Naive B cell (primary cell): ENCODE measurements around the gene C11orf65. TPM values are rescaled to one million over a fixed set of nuclear protein-coding genes. Genes with fewer than 3 reads are reported as not detected.
"Not testable (repeated sequence)": the region's sequence is repeated elsewhere in the genome, so short reads cannot be mapped to it uniquely, and the experiment has no call there.

Experiments used
- ATAC-seq, 2 donors: fragments of 150-1000 bp; cut with Tn5 transposase; 2 replicates each; pipeline ENCODE4 v1.10.0; 2021; ENCODE audit warnings: low read depth in 2 of 2, mild to moderate bottlenecking in 2 of 2, moderate library complexity in 2 of 2
- DNase-seq: peaks from one replicate; pipeline ENCODE4 v3.0.0; 2022
- H3K27ac Mint-ChIP-seq, 6 donors: one replicate each; pipeline ENCODE4 v1.8.0; 2020 to 2022; ENCODE audit warnings: mild to moderate bottlenecking in 6 of 6, mixed read lengths in 6 of 6, moderate library complexity in 5 of 6, inconsistent platforms in 2 of 6
- H3K27me3 Mint-ChIP-seq, 3 donors: one replicate each; pipeline ENCODE4 v1.8.0; 2021 to 2022; ENCODE audit warnings: mixed read lengths in 3 of 3, mild to moderate bottlenecking in 1 of 3
- H3K36me3 Mint-ChIP-seq, 2 donors: one replicate each; pipeline ENCODE4 v1.8.0; 2020 to 2022; ENCODE audit warnings: mixed read lengths in 2 of 2, inconsistent platforms in 1 of 2, mild to moderate bottlenecking in 1 of 2
- H3K4me1 Mint-ChIP-seq, 3 donors: one replicate each; pipeline ENCODE4 v1.8.0; 2020 to 2022; ENCODE audit warnings: mixed read lengths in 3 of 3, inconsistent platforms in 1 of 3, mild to moderate bottlenecking in 1 of 3, moderate library complexity in 1 of 3
- H3K4me3 Mint-ChIP-seq, 8 donors: one replicate each; pipeline ENCODE4 v1.8.0; 2020 to 2022; ENCODE audit warnings: mild to moderate bottlenecking in 8 of 8, mixed read lengths in 8 of 8, moderate library complexity in 8 of 8, inconsistent platforms in 2 of 8
- H3K9me3 Mint-ChIP-seq, 7 donors: one replicate each; pipeline ENCODE4 v1.8.0; 2020 to 2022; ENCODE audit warnings: mixed read lengths in 7 of 7, mild to moderate bottlenecking in 5 of 7, inconsistent platforms in 2 of 7, moderate library complexity in 1 of 7
- polyA plus RNA-seq, 6 donors: library from polyadenylated mRNA; unstranded; fragments of 300-500 nt; fragmentation: Illumina TruSeq; gene quantifications; one replicate each; pipeline ENCODE4 v1.2.3, GENCODE V29; 2021; ENCODE audit warnings: low read depth in 6 of 6

The C11orf65 gene
- polyA plus RNA-seq, 6 donors from 2014 or later: 0.48 to 2.4 (median 1.8) TPM; not detected in 1

- DNase-seq (no peak), ATAC-seq (no peak)
- Mint-ChIP-seq H3K9me3 (no peaks in the 10 kb centered on the region), H3K4me1 (peaks cover 13 to 21% (median 14%) of the 10 kb centered on the region in 3 donors), H3K36me3 (no peaks in the 10 kb centered on the region), H3K27me3 (no peaks in the 10 kb centered on the region), H3K27ac (peak overlapping the region; percentile 30 to 99 (median 96)), H3K4me3 (peak overlapping the region in 7 of 8 donors; percentile 95 to 100 (median 99))
Observed at GRCh38 chr11:108496643-108497256, 29.4 kb upstream of the C11orf65 start.

- Mint-ChIP-seq H3K4me3 (peak overlapping the region in 1 of 8 donors; percentile 55), H3K27me3 (no peaks in the 10 kb centered on the region), H3K4me1 (peaks cover 13 to 21% (median 14%) of the 10 kb centered on the region in 3 donors), H3K9me3 (no peaks in the 10 kb centered on the region), H3K36me3 (no peaks in the 10 kb centered on the region), H3K27ac (peak overlapping the region in 1 of 6 donors; percentile 84)
- ATAC-seq (no peak), DNase-seq (no peak)
Observed at GRCh38 chr11:108495326-108495725, 28.0 kb upstream of the C11orf65 start.

DNA sequence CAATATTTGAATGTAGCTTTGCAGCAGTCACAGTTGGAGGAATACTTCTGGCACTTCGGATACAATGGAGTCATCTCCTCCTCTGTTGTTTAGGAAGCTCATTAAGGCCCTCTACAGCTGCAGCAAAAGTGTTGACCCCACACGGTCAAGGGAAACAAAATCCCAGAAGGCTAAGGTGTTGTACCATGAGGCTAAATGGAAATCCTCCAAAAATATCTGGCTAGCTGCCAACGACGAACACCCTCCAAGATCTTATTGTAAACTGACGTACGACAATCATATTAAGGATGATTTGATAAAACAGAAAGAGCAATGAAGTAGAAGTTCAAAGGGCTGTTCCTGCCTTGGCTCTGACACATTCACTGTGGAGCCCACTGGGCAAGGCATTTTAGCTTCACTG, 26.9 kb upstream of the C11orf65 start:
- Mint-ChIP-seq H3K4me3 (peak overlapping the region in 1 of 8 donors; percentile 55), H3K36me3 (peaks cover 0 to 4% of the 10 kb centered on the region in 2 donors), H3K27ac (peak overlapping the region in 1 of 6 donors; percentile 36), H3K9me3 (no peaks in the 10 kb centered on the region), H3K27me3 (no peaks in the 10 kb centered on the region), H3K4me1 (peaks cover 13 to 21% (median 14%) of the 10 kb centered on the region in 3 donors)
- ATAC-seq: no peak
- DNase-seq: no peak

DNA sequence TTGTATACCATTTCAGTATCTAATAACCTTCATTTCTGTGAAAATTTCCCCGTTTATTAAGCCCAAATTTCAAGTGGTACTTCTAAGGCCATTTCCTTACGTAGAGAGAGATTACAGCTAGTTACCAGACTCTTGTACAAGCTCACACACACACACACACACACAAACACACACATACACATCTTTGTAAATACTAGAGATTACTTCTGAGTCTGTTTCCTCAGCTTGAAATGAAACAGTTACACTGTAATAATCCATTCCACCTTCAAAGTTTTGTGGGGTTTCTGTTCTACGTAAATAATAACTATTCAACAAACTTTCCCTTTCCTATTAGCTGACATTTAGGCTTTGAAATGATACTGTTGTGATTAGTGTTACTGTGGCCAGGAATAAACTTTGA, 24.6 kb upstream of the C11orf65 start:
- peaks cover 0 to 1% (median 0%) of the 10 kb centered on the region in 7 donors for H3K9me3 Mint-ChIP-seq
- ATAC-seq (no peak), DNase-seq (no peak)
- no peaks in the 10 kb centered on the region for H3K27me3 Mint-ChIP-seq
- H3K4me1 Mint-ChIP-seq: peaks cover 3 to 6% (median 6%) of the 10 kb centered on the region in 3 donors
- peaks cover 6 to 12% of the 10 kb centered on the region in 2 donors for H3K36me3 Mint-ChIP-seq
- no peak overlapping the region for H3K4me3 Mint-ChIP-seq
- H3K27ac Mint-ChIP-seq: no peak overlapping the region

- H3K27ac Mint-ChIP-seq: no peak overlapping the region
- peaks cover 12 to 40% of the 10 kb centered on the region in 2 donors for H3K36me3 Mint-ChIP-seq
- no peaks in the 10 kb centered on the region for H3K27me3 Mint-ChIP-seq
- no peak for ATAC-seq
- no peaks in the 10 kb centered on the region for H3K4me1 Mint-ChIP-seq
- peaks cover 0 to 1% (median 0%) of the 10 kb centered on the region in 7 donors for H3K9me3 Mint-ChIP-seq
- no peak overlapping the region for H3K4me3 Mint-ChIP-seq
- no peak for DNase-seq
Observed at GRCh38 chr11:108486828-108487227, 19.5 kb upstream of the C11orf65 start.

GRCh38 chr11:108486331-108486730, 19.0 kb upstream of the C11orf65 start:
- H3K27me3 Mint-ChIP-seq: no peaks in the 10 kb centered on the region
- peaks cover 12 to 43% of the 10 kb centered on the region in 2 donors for H3K36me3 Mint-ChIP-seq
- H3K9me3 Mint-ChIP-seq: peaks cover 0 to 1% (median 0%) of the 10 kb centered on the region in 7 donors
- no peaks in the 10 kb centered on the region for H3K4me1 Mint-ChIP-seq
- H3K4me3 Mint-ChIP-seq: no peak overlapping the region
- DNase-seq (no peak), ATAC-seq (no peak)
- H3K27ac Mint-ChIP-seq: no peak overlapping the region

- Mint-ChIP-seq H3K36me3 (peaks cover 12 to 38% of the 10 kb centered on the region in 2 donors), H3K4me3 (no peak overlapping the region), H3K4me1 (no peaks in the 10 kb centered on the region), H3K27me3 (no peaks in the 10 kb centered on the region), H3K27ac (peak overlapping the region in 1 of 6 donors; percentile 13), H3K9me3 (peaks cover 0 to 1% (median 0%) of the 10 kb centered on the region in 7 donors)
- DNase-seq (no peak), ATAC-seq (no peak)
Observed at GRCh38 chr11:108483163-108483562, 15.8 kb upstream of the C11orf65 start.

GRCh38 chr11:108474664-108475463, 7.5 kb upstream of the C11orf65 start:
- ATAC-seq (no peak), DNase-seq (no peak)
- peaks cover 7 to 11% of the 10 kb centered on the region in 2 donors for H3K36me3 Mint-ChIP-seq
- no peaks in the 10 kb centered on the region for H3K4me1 Mint-ChIP-seq
- no peaks in the 10 kb centered on the region for H3K27me3 Mint-ChIP-seq
- H3K9me3 Mint-ChIP-seq: no peaks in the 10 kb centered on the region
- no peak overlapping the region for H3K4me3 Mint-ChIP-seq
- H3K27ac Mint-ChIP-seq: no peak overlapping the region

DNA sequence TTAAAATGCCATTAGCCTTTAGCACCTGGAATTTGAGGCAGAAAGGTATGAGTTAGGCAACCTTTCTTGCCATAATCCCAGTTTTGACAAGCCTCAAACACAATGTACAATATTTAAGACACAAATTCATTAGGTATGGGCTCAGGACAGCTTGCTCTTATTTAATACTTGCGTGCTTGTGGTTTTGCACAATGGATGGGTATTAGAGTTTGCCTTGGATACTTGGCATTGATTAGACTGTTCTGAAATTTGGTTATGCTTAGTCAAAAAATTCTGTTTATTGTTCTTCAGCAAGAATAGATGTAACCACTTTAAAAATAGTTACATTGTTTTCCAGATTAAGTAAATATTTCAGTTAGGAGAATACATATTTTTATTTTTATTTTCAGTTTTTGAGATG, 5.4 kb upstream of the C11orf65 start:
- ATAC-seq (no peak), DNase-seq (no peak)
- no peaks in the 10 kb centered on the region for H3K27me3 Mint-ChIP-seq
- no peaks in the 10 kb centered on the region for H3K9me3 Mint-ChIP-seq
- peaks cover 7 to 11% of the 10 kb centered on the region in 2 donors for H3K36me3 Mint-ChIP-seq
- no peak overlapping the region for H3K27ac Mint-ChIP-seq
- no peak overlapping the region for H3K4me3 Mint-ChIP-seq
- H3K4me1 Mint-ChIP-seq: peaks cover 0 to 6% (median 3%) of the 10 kb centered on the region in 3 donors

GRCh38 chr11:108468478-108468864, 1.1 kb upstream of the C11orf65 start:
- Mint-ChIP-seq H3K4me1 (peaks cover 8 to 25% (median 11%) of the 10 kb centered on the region in 3 donors), H3K36me3 (peaks cover 0 to 6% of the 10 kb centered on the region in 2 donors), H3K27ac (peak overlapping the region; percentile 99 to 100 (median 100)), H3K27me3 (no peaks in the 10 kb centered on the region), H3K4me3 (peak overlapping the region; percentile 16 to 100 (median 94)), H3K9me3 (no peaks in the 10 kb centered on the region)
- DNase-seq (no peak), ATAC-seq (no peak)

- peaks cover 0 to 4% of the 10 kb centered on the region in 2 donors for H3K36me3 Mint-ChIP-seq
- H3K4me1 Mint-ChIP-seq: peaks cover 8 to 25% (median 11%) of the 10 kb centered on the region in 3 donors
- H3K27me3 Mint-ChIP-seq: no peaks in the 10 kb centered on the region
- H3K4me3 Mint-ChIP-seq: peak overlapping the region; percentile 92 to 100 (median 98)
- ATAC-seq (no peak), DNase-seq (no peak)
- no peaks in the 10 kb centered on the region for H3K9me3 Mint-ChIP-seq
- peak overlapping the region; percentile 99 to 100 (median 100) for H3K27ac Mint-ChIP-seq
Observed at GRCh38 chr11:108466405-108466804, 924 bp downstream of the C11orf65 start.

DNA sequence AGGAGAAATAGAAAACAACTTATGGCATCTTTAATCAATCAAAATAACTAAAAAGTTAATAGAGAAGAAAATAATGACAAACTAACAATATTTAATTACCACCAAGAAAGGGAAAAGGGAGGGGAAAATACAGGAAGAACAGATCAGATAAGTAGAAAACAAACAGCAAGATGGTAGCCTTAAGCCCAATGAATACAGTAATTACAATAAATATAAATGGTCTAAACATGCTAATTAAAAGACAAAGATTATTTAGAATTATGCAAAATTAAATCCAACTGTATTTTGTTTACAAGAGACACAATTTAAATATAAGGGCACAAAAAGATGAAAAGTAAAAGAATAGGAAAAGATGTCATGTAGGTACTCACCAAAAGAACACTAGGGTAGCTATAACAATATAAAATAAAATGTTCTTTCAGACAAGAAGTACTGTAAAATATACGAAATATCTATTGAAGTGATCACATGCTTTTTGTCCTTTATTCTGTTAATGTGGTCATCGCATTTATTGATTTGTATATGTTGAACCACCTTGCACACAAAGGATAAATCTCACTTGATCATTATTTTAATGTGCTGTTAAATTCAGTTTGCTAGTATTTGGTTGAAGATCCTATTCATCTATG, 14.0 kb downstream of the C11orf65 start:
- no peak for ATAC-seq
- Mint-ChIP-seq H3K27ac (no peak overlapping the region), H3K27me3 (peaks cover 0 to 5% (median 0%) of the 10 kb centered on the region in 3 donors), H3K4me1 (no peaks in the 10 kb centered on the region), H3K36me3 (peaks cover 10 to 17% of the 10 kb centered on the region in 2 donors), H3K9me3 (peaks cover 6 to 38% (median 21%) of the 10 kb centered on the region in 7 donors), H3K4me3 (no peak overlapping the region)
- no peak for DNase-seq

- H3K27me3 Mint-ChIP-seq, DNase-seq, H3K4me3 Mint-ChIP-seq, H3K4me1 Mint-ChIP-seq, H3K27ac Mint-ChIP-seq, ATAC-seq: not testable (repeated sequence)
- Mint-ChIP-seq H3K9me3 (peaks cover 7 to 60% (median 30%) of the 10 kb centered on the region in 7 donors), H3K36me3 (peaks cover 26 to 39% of the 10 kb centered on the region in 2 donors)
Observed at GRCh38 chr11:108441445-108441844, 25.9 kb downstream of the C11orf65 start.
